Thyroid gland (tissue), 4 donors: ENCODE data around the gene APLNR. TPM values are rescaled to one million over a fixed set of nuclear protein-coding genes. Genes with fewer than 3 reads are reported as not detected.
A peak's percentile ranks its signal among the peaks of the same experiment; 100 is the strongest.

Source experiments
- DNase-seq, 2 donors: peaks; one replicate each; pipeline ENCODE4 v3.0.0-alpha.2; 2019
- H3K27ac ChIP-seq, 3 donors: fragments of 200-600 bp; sonication (generic); 1 replicate in 2 of 3; 2 replicates in 1 of 3; pipeline ENCODE4 v1.5.1; 2016 to 2019; ENCODE audit warnings: mild to moderate bottlenecking in 1 of 3, moderate library complexity in 1 of 3
- H3K27me3 ChIP-seq: fragments of 200-600 bp; sonication (generic); one replicate; pipeline ENCODE4 v1.5.1; 2019
- H3K36me3 ChIP-seq, 2 donors: fragments of 200-600 bp; sonication (generic); one replicate each; pipeline ENCODE4 v1.5.1; 2016 to 2019
- H3K4me1 ChIP-seq, 2 donors: fragments of 200-600 bp; sonication (generic); one replicate each; pipeline ENCODE4 v1.5.1; 2017 to 2019
- H3K4me3 ChIP-seq, 3 donors: fragments of 200-600 bp; sonication (generic); replicated peaks in 1 of 3; 1 replicate in 2 of 3; 2 replicates in 1 of 3; pipeline ENCODE4 v1.5.1; 2016; ENCODE audit warnings: mild to moderate bottlenecking in 1 of 3
- H3K9me3 ChIP-seq: fragments of 200-600 bp; sonication (generic); one replicate; pipeline ENCODE4 v1.5.1; 2017
- POLR2A ChIP-seq, 2 donors: fragments of 450-650 bp; IDR thresholded peaks; one replicate each; pipeline ENCODE4 v1.6.1; 2017; ENCODE audit warnings: antibody characterized with exemption in 2 of 2, mild to moderate bottlenecking in 2 of 2, moderate library complexity in 1 of 2
- WGBS, 2 donors: methylation state at CpG; one replicate each; pipeline ENCODE4 v1.1.5; 2017; 5-methylcytosine and 5-hydroxymethylcytosine counted together
- intact Hi-C: fragments of 100-400 bp; cut with DNase I; formaldehyde crosslinking; loops from one replicate; pipeline ENCODE4 v1.15.1; 2023
- total RNA-seq, 4 donors: library from RNA; depleted of rRNA; stranded (reverse); fragments of >200 nt; gene quantifications; one replicate each; pipeline ENCODE4 v1.2.3, GENCODE V29; 2016
- TF ChIP-seq, protein P1 (sequence below), 6 experiments: fragments of 200-600 bp in 3 of 6; fragments of 450-650 bp in 3 of 6; sonication (generic) in 3 of 6; IDR thresholded peaks; one replicate each; pipeline ENCODE4 v1.5.1; 2016 to 2019; ENCODE audit warnings: antibody characterized with exemption in 6 of 6, mild to moderate bottlenecking in 2 of 6, inconsistent platforms in 1 of 6, moderate library complexity in 1 of 6

Gene APLNR
- total RNA-seq, 4 donors from 2014 or later = 4.4 to 6.1 (median 4.8) TPM

DNA sequence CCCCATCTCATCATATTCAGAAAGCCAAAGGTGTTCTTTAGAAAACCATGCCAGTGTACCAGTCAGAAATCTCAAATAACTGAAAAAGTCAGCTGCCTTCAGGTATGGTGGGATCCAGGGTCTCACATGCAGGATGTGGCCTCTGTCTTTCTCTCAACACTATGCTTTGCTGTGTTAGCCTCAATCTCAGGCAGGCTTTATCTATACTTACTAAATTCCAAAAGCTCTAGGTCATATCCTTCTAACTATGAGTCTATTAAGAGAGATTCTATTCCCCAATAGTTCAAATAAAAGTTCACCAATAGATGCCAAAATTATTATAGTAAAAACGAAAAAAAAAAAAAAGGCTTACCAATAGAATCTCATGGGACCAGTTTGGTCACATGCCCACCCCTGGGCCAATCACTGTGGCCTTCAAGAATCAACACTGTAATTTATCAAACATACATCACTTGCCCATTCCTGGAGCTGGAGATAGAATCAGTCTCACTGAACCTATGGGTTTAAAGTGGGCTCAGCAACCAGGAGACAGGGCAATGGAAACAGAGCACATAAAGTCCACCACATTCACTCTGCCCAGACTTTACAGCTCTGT lies 38.0 kb upstream of the APLNR start:
- intact Hi-C loops = no loop called here
- Histone ChIP-seq H3K4me3 (no peak overlapping the region), H3K27ac (no peak overlapping the region), H3K36me3 (no peaks in the 10 kb centered on the region), H3K27me3 (no peaks in the 10 kb centered on the region), H3K4me1 (peaks cover 2 to 5% of the 10 kb centered on the region in 2 donors), H3K9me3 (no peaks in the 10 kb centered on the region)
- DNase-seq = no peak
- 55 to 61% methylated on average over 1 of the region's 1 CpG for WGBS, 2 donors
- TF ChIP-seq POLR2A (IDR thresholded peaks at IDR 0.05) = no peak
- TF ChIP-seq, protein P1, sequence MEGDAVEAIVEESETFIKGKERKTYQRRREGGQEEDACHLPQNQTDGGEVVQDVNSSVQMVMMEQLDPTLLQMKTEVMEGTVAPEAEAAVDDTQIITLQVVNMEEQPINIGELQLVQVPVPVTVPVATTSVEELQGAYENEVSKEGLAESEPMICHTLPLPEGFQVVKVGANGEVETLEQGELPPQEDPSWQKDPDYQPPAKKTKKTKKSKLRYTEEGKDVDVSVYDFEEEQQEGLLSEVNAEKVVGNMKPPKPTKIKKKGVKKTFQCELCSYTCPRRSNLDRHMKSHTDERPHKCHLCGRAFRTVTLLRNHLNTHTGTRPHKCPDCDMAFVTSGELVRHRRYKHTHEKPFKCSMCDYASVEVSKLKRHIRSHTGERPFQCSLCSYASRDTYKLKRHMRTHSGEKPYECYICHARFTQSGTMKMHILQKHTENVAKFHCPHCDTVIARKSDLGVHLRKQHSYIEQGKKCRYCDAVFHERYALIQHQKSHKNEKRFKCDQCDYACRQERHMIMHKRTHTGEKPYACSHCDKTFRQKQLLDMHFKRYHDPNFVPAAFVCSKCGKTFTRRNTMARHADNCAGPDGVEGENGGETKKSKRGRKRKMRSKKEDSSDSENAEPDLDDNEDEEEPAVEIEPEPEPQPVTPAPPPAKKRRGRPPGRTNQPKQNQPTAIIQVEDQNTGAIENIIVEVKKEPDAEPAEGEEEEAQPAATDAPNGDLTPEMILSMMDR (IDR thresholded peaks at IDR 0.05) = no peak

DNA sequence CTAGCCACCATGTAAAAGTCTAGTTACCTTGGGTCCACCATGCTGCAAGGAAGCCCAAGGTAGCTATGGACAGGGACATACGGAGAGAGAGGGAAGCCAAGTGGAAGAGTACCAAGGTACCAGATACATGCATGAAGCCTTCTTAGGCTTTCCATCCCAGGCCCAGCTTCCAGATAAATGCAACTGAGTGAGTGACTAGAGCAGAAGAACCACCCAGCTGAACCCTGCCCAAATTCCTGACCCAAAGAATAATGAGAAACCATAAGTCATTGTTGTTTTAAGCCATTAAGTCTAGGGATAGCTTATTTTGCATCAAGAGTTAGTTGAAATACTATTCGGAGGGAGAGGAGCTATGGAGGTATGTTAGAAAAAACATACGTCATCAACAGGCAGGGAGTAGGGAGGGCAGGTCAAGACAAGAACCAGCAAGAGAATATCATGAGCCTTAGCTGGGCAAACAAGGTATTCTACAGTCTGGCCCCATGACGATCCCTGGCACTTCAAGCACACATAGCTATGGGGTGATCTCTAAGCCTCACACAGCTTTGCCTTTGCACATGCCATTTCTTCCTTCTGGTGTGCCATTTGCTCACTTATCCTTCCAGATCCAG lies 36.5 kb upstream of the APLNR start:
- Histone ChIP-seq H3K4me1 (peaks cover 12 to 13% of the 10 kb centered on the region in 2 donors), H3K27me3 (no peaks in the 10 kb centered on the region), H3K9me3 (no peaks in the 10 kb centered on the region), H3K4me3 (no peak overlapping the region), H3K36me3 (no peaks in the 10 kb centered on the region), H3K27ac (no peak overlapping the region)
- intact Hi-C loops = no loop called here
- 91 to 95% methylated on average over 4 of the region's 4 CpGs for WGBS, 2 donors
- TF ChIP-seq POLR2A (IDR thresholded peaks at IDR 0.05) = no peak
- TF ChIP-seq, protein P1 (IDR thresholded peaks at IDR 0.05) = no peak
- DNase-seq = no peak

DNA sequence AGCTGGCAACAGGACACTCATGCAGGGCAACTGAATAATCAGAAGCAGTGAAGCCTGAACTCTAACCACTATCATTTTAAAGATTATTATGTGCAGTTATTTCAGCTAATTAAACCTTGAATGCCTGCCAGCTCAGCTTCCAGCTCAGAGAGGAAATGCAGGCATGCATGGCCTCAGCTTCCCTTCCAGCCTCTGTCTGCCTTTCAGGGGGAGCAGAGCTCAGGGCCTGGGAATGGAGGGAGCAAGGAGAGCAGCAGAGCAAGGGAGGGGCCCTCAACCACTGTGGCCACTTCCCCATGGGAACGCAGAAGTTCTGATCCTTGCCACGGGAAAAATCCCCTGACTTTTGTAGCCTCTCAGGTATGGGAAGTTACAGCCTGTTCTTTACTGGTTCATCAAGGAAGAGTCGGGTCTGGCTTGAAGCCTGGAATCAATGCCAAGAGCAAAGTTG lies 32.5 kb upstream of the APLNR start:
- DNase-seq = peak; percentile 52 to 64
- no peaks in the 10 kb centered on the region for H3K27me3 ChIP-seq
- no peaks in the 10 kb centered on the region for H3K36me3 ChIP-seq
- no peak overlapping the region for H3K27ac ChIP-seq
- no peak overlapping the region for H3K4me3 ChIP-seq
- H3K9me3 ChIP-seq = no peaks in the 10 kb centered on the region
- H3K4me1 ChIP-seq = peaks cover 8 to 12% of the 10 kb centered on the region in 2 donors
- intact Hi-C loops = no loop called here
- WGBS, 2 donors = 0 to 6% methylated on average over 3 of the region's 3 CpGs
- TF ChIP-seq POLR2A (IDR thresholded peaks at IDR 0.05) = no peak
- TF ChIP-seq, protein P1 (IDR thresholded peaks at IDR 0.05) = no peak

DNA sequence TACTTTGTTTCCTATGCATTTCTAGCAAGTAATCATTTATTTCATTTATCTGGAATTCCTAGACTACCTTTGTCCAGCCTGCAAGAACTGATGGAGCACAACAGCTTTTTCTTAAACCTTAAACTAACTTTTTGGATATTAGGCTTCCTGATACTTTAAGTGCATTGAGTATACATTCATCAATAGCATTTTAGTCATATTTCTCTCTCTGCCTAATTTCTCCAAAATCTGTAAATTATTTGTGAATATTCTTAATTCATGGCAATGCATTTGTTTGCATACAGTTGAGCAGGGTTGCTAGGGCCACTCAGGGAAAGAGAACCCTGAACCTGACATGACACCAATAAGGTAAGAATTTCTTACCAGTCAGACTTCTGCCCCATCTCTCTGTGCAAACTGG lies 29.1 kb upstream of the APLNR start:
- no peaks in the 10 kb centered on the region for H3K27me3 ChIP-seq
- H3K36me3 ChIP-seq = no peaks in the 10 kb centered on the region
- TF ChIP-seq POLR2A (IDR thresholded peaks at IDR 0.05) = no peak
- TF ChIP-seq, protein P1 (IDR thresholded peaks at IDR 0.05) = no peak
- H3K9me3 ChIP-seq = no peaks in the 10 kb centered on the region
- no peak overlapping the region for H3K27ac ChIP-seq
- H3K4me3 ChIP-seq = no peak overlapping the region
- DNase-seq = no peak
- H3K4me1 ChIP-seq = peaks cover 8 to 12% of the 10 kb centered on the region in 2 donors
- intact Hi-C loops = no loop called here

DNA sequence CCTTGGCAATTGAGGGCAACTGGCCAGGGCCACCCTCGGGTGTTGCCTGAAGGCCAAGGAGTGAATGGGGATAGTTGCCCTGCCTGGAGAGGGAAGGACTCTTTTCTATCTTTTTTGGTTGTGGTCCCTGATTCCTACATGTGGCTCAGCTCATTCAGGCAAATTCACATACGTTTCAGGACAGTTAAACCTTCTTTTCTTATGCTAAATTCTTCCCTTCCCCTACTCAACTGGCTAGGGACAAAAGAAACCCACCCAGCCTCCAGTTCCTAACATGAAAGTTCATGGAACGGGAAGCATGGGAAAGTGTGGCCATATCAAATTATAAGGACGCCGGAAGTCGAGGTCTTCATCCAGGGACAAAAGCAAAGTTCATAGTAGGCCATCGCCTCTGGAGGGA lies 26.3 kb upstream of the APLNR start:
- H3K27me3 ChIP-seq = no peaks in the 10 kb centered on the region
- TF ChIP-seq, protein P1 (IDR thresholded peaks at IDR 0.05) = no peak
- no peak for TF ChIP-seq POLR2A (IDR thresholded peaks at IDR 0.05)
- H3K9me3 ChIP-seq = no peaks in the 10 kb centered on the region
- no peaks in the 10 kb centered on the region for H3K4me1 ChIP-seq
- DNase-seq = no peak
- intact Hi-C loops = no loop called here
- H3K4me3 ChIP-seq = no peak overlapping the region
- H3K27ac ChIP-seq = no peak overlapping the region
- WGBS, 2 donors = 89 to 90% methylated on average over 7 of the region's 7 CpGs
- H3K36me3 ChIP-seq = no peaks in the 10 kb centered on the region
